IMR-90 (cell line): ENCODE measurements around the gene MRTFA.

Source experiments
- BHLHE40 ChIP-seq: fragments of 150-350 bp; IDR thresholded peaks from 2 replicates; pipeline ENCODE4 v1.6.1; 2016; ENCODE audit warnings: mild to moderate bottlenecking, low read depth, low read length
- CEBPB ChIP-seq: IDR thresholded peaks from 2 replicates; pipeline ENCODE4 v1.6.1; 2012; ENCODE audit warnings: low read depth, low read length, improper control_type of control experiment
- FOS ChIP-seq: fragments of 150-350 bp; IDR thresholded peaks from 2 replicates; pipeline ENCODE4 v1.6.1; 2016; ENCODE audit warnings: low read depth, low read length
- MAFK ChIP-seq: IDR thresholded peaks from 2 replicates; pipeline ENCODE4 v1.6.1; 2012; ENCODE audit warnings: low read depth, low read length, improper control_type of control experiment
- MXI1 ChIP-seq: IDR thresholded peaks from 2 replicates; pipeline ENCODE4 v1.6.1; 2012; ENCODE audit warnings: low read depth, mild to moderate bottlenecking, low read length, moderate library complexity, borderline replicate concordance
- POLR2A ChIP-seq: IDR thresholded peaks from 2 replicates; pipeline ENCODE4 v1.6.1; 2012; ENCODE audit warnings: mild to moderate bottlenecking, low read depth, low read length
- RAD21 ChIP-seq: IDR thresholded peaks from 2 replicates; pipeline ENCODE4 v1.6.1; 2012; ENCODE audit warnings: low read length, improper control_type of control experiment
- RCOR1 ChIP-seq: IDR thresholded peaks from 2 replicates; pipeline ENCODE4 v1.6.1; 2012; ENCODE audit warnings: mild to moderate bottlenecking, low read length, improper control_type of control experiment; ENCODE audit not compliant: insufficient replicate concordance
- RFX5 ChIP-seq: IDR thresholded peaks from 2 replicates; pipeline ENCODE4 v1.8.0; 2012; ENCODE audit warnings: low read depth, mild to moderate bottlenecking, low read length, moderate library complexity
- SMC3 ChIP-seq: fragments of 150-350 bp; IDR thresholded peaks from 2 replicates; pipeline ENCODE4 v1.6.1; 2016; ENCODE audit warnings: low read depth, mild to moderate bottlenecking, antibody characterized with exemption, low read length, moderate library complexity
- TF ChIP-seq, protein P1 (sequence below): conservative IDR thresholded peaks from 2 replicates; pipeline ENCODE4 v1.5.1; 2012; ENCODE audit warnings: mild to moderate bottlenecking, low read depth, low read length, improper control_type of control experiment
- TF ChIP-seq, protein P2 (sequence below): fragments of 150-350 bp; IDR thresholded peaks from 2 replicates; pipeline ENCODE4 v1.6.1; 2016; ENCODE audit warnings: low read depth, mild to moderate bottlenecking, low read length, moderate library complexity, borderline replicate concordance
- TF ChIP-seq, protein P3 (sequence below): fragments of 150-350 bp; IDR thresholded peaks from 2 replicates; pipeline ENCODE4 v1.6.1; 2017; ENCODE audit warnings: mild to moderate bottlenecking, antibody characterized with exemption, low read length, low read depth

DNA sequence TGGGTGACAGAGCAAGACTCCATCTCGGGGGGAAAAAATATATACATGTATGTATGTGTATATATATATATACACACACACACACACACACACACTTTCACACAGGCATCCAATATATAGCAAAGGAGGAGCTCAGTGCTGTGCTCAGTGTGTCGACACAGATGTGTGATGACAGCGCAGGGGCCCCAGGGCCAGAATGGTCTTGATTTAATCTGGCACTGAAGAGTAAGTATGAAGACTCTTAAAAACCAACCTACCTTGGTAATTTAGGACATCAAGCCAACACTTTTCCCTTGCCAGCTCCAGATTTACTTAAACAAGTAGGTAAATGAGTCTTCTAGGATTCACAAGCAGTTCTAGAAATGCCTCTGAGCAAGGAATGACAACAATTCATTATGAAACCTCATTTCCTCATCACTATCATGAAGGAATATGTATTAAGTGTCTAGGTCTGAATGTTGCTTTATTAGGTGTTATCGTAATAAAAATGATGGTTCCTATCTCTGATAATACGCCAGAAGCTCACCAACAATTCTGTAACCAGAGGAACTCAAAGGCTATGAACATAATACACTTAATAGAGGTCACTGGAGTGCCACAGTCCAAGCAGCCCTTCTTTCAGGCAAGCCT, 194.6 kb downstream of the MRTFA start:
- TF ChIP-seq MXI1 (no peak), MAFK (no peak), BHLHE40 (no peak), CEBPB (no peak), FOS (no peak), POLR2A (no peak), RCOR1 (no peak), RAD21 (no peak), RFX5 (no peak), SMC3 (no peak)
- TF ChIP-seq, protein P1, sequence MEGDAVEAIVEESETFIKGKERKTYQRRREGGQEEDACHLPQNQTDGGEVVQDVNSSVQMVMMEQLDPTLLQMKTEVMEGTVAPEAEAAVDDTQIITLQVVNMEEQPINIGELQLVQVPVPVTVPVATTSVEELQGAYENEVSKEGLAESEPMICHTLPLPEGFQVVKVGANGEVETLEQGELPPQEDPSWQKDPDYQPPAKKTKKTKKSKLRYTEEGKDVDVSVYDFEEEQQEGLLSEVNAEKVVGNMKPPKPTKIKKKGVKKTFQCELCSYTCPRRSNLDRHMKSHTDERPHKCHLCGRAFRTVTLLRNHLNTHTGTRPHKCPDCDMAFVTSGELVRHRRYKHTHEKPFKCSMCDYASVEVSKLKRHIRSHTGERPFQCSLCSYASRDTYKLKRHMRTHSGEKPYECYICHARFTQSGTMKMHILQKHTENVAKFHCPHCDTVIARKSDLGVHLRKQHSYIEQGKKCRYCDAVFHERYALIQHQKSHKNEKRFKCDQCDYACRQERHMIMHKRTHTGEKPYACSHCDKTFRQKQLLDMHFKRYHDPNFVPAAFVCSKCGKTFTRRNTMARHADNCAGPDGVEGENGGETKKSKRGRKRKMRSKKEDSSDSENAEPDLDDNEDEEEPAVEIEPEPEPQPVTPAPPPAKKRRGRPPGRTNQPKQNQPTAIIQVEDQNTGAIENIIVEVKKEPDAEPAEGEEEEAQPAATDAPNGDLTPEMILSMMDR = no peak
- TF ChIP-seq, protein P2, sequence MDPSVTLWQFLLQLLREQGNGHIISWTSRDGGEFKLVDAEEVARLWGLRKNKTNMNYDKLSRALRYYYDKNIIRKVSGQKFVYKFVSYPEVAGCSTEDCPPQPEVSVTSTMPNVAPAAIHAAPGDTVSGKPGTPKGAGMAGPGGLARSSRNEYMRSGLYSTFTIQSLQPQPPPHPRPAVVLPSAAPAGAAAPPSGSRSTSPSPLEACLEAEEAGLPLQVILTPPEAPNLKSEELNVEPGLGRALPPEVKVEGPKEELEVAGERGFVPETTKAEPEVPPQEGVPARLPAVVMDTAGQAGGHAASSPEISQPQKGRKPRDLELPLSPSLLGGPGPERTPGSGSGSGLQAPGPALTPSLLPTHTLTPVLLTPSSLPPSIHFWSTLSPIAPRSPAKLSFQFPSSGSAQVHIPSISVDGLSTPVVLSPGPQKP = no peak
- TF ChIP-seq, protein P3, sequence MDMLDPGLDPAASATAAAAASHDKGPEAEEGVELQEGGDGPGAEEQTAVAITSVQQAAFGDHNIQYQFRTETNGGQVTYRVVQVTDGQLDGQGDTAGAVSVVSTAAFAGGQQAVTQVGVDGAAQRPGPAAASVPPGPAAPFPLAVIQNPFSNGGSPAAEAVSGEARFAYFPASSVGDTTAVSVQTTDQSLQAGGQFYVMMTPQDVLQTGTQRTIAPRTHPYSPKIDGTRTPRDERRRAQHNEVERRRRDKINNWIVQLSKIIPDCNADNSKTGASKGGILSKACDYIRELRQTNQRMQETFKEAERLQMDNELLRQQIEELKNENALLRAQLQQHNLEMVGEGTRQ = no peak
